GM12878 (cell line): ENCODE measurements around the gene JCHAIN. TPM values are rescaled to one million over a fixed set of nuclear protein-coding genes. Genes with fewer than 3 reads are reported as not detected.

Experiments
- ATAC-seq: fragments of 200-7000 bp; cut with Tn5 transposase; 3 replicates; pipeline ENCODE4 v1.9.1; 2020; ENCODE audit warnings: mild to moderate bottlenecking, moderate library complexity
- BruUV-seq: library from RNA; stranded (reverse); fragments of 400-500 nt; replicated peaks from 2 replicates; lab custom pipeline; 2021; lab: Mats Ljungman, UMichigan
- CTCF ChIA-PET: fragments of 300-600 bp; sonication (Branson Sonifier 250); formaldehyde crosslinking; extraction: SDS; loops from one replicate; lab custom pipeline; 2021; ENCODE audit warnings: inconsistent platforms; lab: Yijun Ruan, JAX
- POLR2A ChIA-PET: fragments of 350-600 bp; formaldehyde crosslinking; extraction: SDS; loops from one replicate; lab custom pipeline; 2021; ENCODE audit warnings: inconsistent platforms; lab: Charles Lee
- RAD21 ChIA-PET: fragments of 300-600 bp; sonication (Branson Sonifier 250); formaldehyde crosslinking; loops from one replicate; lab custom pipeline; 2023; ENCODE audit warnings: antibody characterized with exemption; ENCODE audit not compliant: unreplicated experiment; lab: Charles Lee
- SMC1A ChIA-PET: fragments of 300-600 bp; sonication (Branson Sonifier 250); formaldehyde crosslinking; loops from one replicate; lab custom pipeline; 2023; ENCODE audit not compliant: unreplicated experiment, uncharacterized antibody; lab: Charles Lee
- DNase-seq: peaks from one replicate; pipeline ENCODE4 v3.0.0-alpha.2; 2011; ENCODE audit warnings: low read depth, low spot score
- FAIRE-seq: peaks from 3 replicates; lab custom pipeline; 2011; peaks lifted over from hg19 to GRCh38; lab: Jason Lieb, UNC
- H2AFZ ChIP-seq: 2 replicates; pipeline ENCODE4 v1.6.0; 2011; ENCODE audit warnings: low read depth, low read length, control low read depth; ENCODE audit not compliant: control insufficient read depth
- H3K27ac ChIP-seq: 2 replicates; pipeline ENCODE4 v1.5.1; 2011; ENCODE audit warnings: control low read depth; ENCODE audit not compliant: control insufficient read depth, insufficient read depth
- H3K27me3 ChIP-seq, 2 experiments: replicated peaks in 1 of 2; 2 replicates each; pipeline versions ENCODE4 v1.6.0 to v1.6.1; 2011; ENCODE audit warnings: low read length in 1 of 2; ENCODE audit not compliant: control insufficient read depth in 2 of 2, insufficient read depth in 2 of 2
- H3K36me3 ChIP-seq, 2 experiments: 2 replicates each; pipeline ENCODE4 v1.5.1; 2011; ENCODE audit warnings: low read length in 1 of 2; ENCODE audit not compliant: control insufficient read depth in 2 of 2, insufficient read depth in 2 of 2
- H3K4me1 ChIP-seq: 2 replicates; pipeline ENCODE4 v1.6.1; 2011; ENCODE audit warnings: mild to moderate bottlenecking, low read length, moderate library complexity, mixed read lengths; ENCODE audit not compliant: control insufficient read depth, insufficient read depth
- H3K4me2 ChIP-seq: 2 replicates; pipeline ENCODE4 v1.6.0; 2011; ENCODE audit warnings: control low read depth; ENCODE audit not compliant: control insufficient read depth, insufficient read depth
- H3K4me3 ChIP-seq: fragments of 200-600 bp; sonication (generic); 2 replicates; pipeline ENCODE4 v1.5.1; 2016
- H3K79me2 ChIP-seq: 2 replicates; pipeline ENCODE4 v1.6.0; 2011; ENCODE audit warnings: low read length; ENCODE audit not compliant: control insufficient read depth, insufficient read depth
- H3K9ac ChIP-seq: 2 replicates; pipeline ENCODE4 v1.8.0; 2011; ENCODE audit warnings: low read length, control low read depth, mixed read lengths; ENCODE audit not compliant: control insufficient read depth, insufficient read depth
- H3K9me3 ChIP-seq: replicated peaks from 3 replicates; pipeline ENCODE4 v1.5.1; 2011; ENCODE audit warnings: mild to moderate bottlenecking, low read length; ENCODE audit not compliant: control insufficient read depth, insufficient read depth
- H4K20me1 ChIP-seq: 2 replicates; pipeline ENCODE4 v1.6.0; 2011; ENCODE audit not compliant: control insufficient read depth, insufficient read depth
- BHLHE40 ChIP-seq, 2 experiments: fragments of 450-650 bp in 1 of 2; IDR thresholded peaks; 2 replicates each; pipeline ENCODE4 v1.6.1; 2011 to 2017; ENCODE audit warnings: low read depth in 2 of 2, borderline replicate concordance in 1 of 2, improper control_type of control experiment in 1 of 2, low read length in 1 of 2, mild to moderate bottlenecking in 1 of 2
- CHD4 ChIP-seq: fragments of 200-600 bp; sonication (generic); IDR thresholded peaks from 2 replicates; pipeline ENCODE4 v1.6.1; 2016; ENCODE audit warnings: mild to moderate bottlenecking
- EP300 ChIP-seq, 2 experiments: fragments of 150-350 bp in 1 of 2; IDR thresholded peaks; 2 replicates each; pipeline ENCODE4 v1.6.1; 2011 to 2012; ENCODE audit warnings: low read depth in 2 of 2, low read length in 2 of 2, borderline replicate concordance in 1 of 2, improper control_type of control experiment in 1 of 2, inconsistent platforms in 1 of 2; ENCODE audit not compliant: control insufficient read depth in 1 of 2
- FOXM1 ChIP-seq: IDR thresholded peaks from 2 replicates; pipeline ENCODE4 v1.6.1; 2012; ENCODE audit warnings: low read depth, mild to moderate bottlenecking, inconsistent platforms, low read length, moderate library complexity
- GATAD2B ChIP-seq: fragments of 450-650 bp; conservative IDR thresholded peaks from 2 replicates; pipeline ENCODE4 v1.6.1; 2017; ENCODE audit warnings: low read depth, mild to moderate bottlenecking, moderate library complexity
- HCFC1 ChIP-seq: fragments of 150-350 bp; IDR thresholded peaks from 2 replicates; pipeline ENCODE4 v1.6.1; 2014; ENCODE audit warnings: low read length
- MEF2A ChIP-seq: IDR thresholded peaks from 2 replicates; pipeline ENCODE4 v1.6.1; 2011; ENCODE audit warnings: low read depth, mild to moderate bottlenecking, low read length, moderate library complexity; ENCODE audit not compliant: insufficient read depth
- MYB ChIP-seq: fragments of 150-350 bp; IDR thresholded peaks from 2 replicates; pipeline ENCODE4 v1.6.1; 2014; ENCODE audit warnings: mild to moderate bottlenecking, low read depth, low read length, borderline replicate concordance
- NR2C1 ChIP-seq: fragments of 450-650 bp; IDR thresholded peaks from 2 replicates; pipeline ENCODE4 v1.6.1; 2017; ENCODE audit warnings: antibody characterized with exemption, mild to moderate bottlenecking, moderate library complexity
- NR2C2 ChIP-seq: IDR thresholded peaks from 2 replicates; pipeline ENCODE4 v1.6.1; 2011; ENCODE audit warnings: borderline replicate concordance, low read depth; ENCODE audit not compliant: control insufficient read depth, insufficient read length
- RBBP5 ChIP-seq: fragments of 200-600 bp; sonication (generic); conservative IDR thresholded peaks from 2 replicates; pipeline ENCODE4 v1.6.1; 2016
- SIX5 ChIP-seq: IDR thresholded peaks from 2 replicates; pipeline ENCODE4 v1.6.1; 2011; ENCODE audit warnings: mild to moderate bottlenecking, low read depth, low read length, moderate library complexity; ENCODE audit not compliant: severe bottlenecking
- SREBF2 ChIP-seq: IDR thresholded peaks from 2 replicates; pipeline ENCODE4 v1.6.1; 2012; ENCODE audit warnings: mild to moderate bottlenecking, low read length
- YY1 ChIP-seq: IDR thresholded peaks from 2 replicates; pipeline ENCODE4 v1.6.1; 2011; ENCODE audit warnings: low read depth, mild to moderate bottlenecking, low read length
- ZNF207 ChIP-seq: fragments of 450-650 bp; IDR thresholded peaks from 2 replicates; pipeline ENCODE4 v1.6.1; 2014; ENCODE audit warnings: antibody characterized with exemption, mild to moderate bottlenecking, borderline replicate concordance
- WGBS: methylation state at CpG from one replicate; pipeline ENCODE4 v1.1.6; 2016; ENCODE audit warnings: low lambda C conversion rate; ENCODE audit not compliant: insufficient replicate concordance, insufficient coverage; ENCODE audit errors: missing lambda C conversion rate; 5-methylcytosine and 5-hydroxymethylcytosine counted together
- in situ Hi-C: fragments of 300-500 bp; cut with MboI; formaldehyde crosslinking; loops from 9 replicates; pipeline ENCODE4 v1.14.3; 2018; ENCODE audit warnings: mixed read lengths
- intact Hi-C: fragments of 100-400 bp; cut with micrococcal nuclease; formaldehyde crosslinking; loops from one replicate; pipeline ENCODE4 v1.14.2; 2022; ENCODE audit not compliant: unreplicated experiment
- polyA plus RNA-seq, 11 experiments: library from polyadenylated mRNA; depleted of rRNA in 4 of 11; unstranded in 6 of 11; stranded (reverse) in 5 of 11; fragments of >200 nt; fragmentation: Nextera tagmentation in 4 of 11; fragmentation: Illumina TruSeq in 1 of 11; extraction: Ambion mirVana in 4 of 11; extraction: Trizol in 1 of 11; gene quantifications; 1 replicate in 1 of 11; 2 replicates in 10 of 11; pipeline versions ENCODE4 v1.2.1 to v1.2.3, GENCODE V29; 2011 to 2016; ENCODE audit warnings: inconsistent platforms in 2 of 11, missing spikeins in 2 of 11, low read depth in 1 of 11
- total RNA-seq, 4 experiments: library from RNA; depleted of rRNA in 3 of 4; stranded (reverse); fragments of >200 nt in 3 of 4; fragmentation: Illumina TruSeq in 1 of 4; extraction: Trizol in 1 of 4; gene quantifications; 2 replicates each; pipeline versions ENCODE4 v1.2.1 to v1.2.3, GENCODE V29; 2013 to 2021
- TF ChIP-seq, protein P1 (sequence below): IDR thresholded peaks from 2 replicates; pipeline ENCODE4 v1.6.1; 2011; ENCODE audit warnings: mild to moderate bottlenecking, low read depth, low read length, moderate library complexity; ENCODE audit not compliant: insufficient replicate concordance
- TF ChIP-seq, protein P2 (sequence below): fragments of 450-650 bp; IDR thresholded peaks from 2 replicates; pipeline ENCODE4 v1.6.1; 2017; ENCODE audit warnings: low read depth, mild to moderate bottlenecking, moderate library complexity
- TF ChIP-seq, protein P3 (sequence below): fragments of 450-650 bp; formaldehyde crosslinking; IDR thresholded peaks from 2 replicates; pipeline ENCODE4 v1.4.0; 2020; ENCODE audit warnings: mild to moderate bottlenecking, moderate library complexity

JCHAIN gene
- total and polyA plus RNA-seq, 10 of the 15 experiments (the other 5 are each of a cell fraction or from before 2014, with no cell fraction given), result 188 to 1,045 (median 486) TPM

DNA sequence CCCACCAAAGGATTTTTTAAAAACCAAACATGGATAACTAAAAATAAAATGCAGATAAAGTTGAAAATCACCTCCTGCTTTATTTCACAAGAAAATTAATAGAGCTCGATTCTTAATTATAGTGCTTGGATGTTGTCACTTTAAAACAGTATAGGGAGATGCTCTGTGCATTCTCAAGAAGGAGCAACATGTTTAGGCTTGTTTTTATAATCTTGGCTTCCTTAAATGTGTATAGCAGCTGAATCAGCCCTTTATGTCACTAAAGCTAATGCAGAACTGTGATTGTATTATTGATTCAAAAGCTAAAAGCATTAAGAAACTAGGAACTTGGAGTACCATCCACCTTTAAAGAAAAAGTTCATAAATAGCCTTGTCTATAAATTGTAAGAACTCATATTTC, 35.0 kb upstream of the JCHAIN start:
- no peaks in the 10 kb centered on the region; the same call in 1 of the 2 replicates for H3K4me1 ChIP-seq
- H3K27me3 ChIP-seq, result no peaks in the 10 kb centered on the region
- no peak overlapping the region for H2AFZ ChIP-seq
- no peak overlapping the region for H3K27ac ChIP-seq
- no peak for DNase-seq
- ChIA-PET RAD21 (interaction anchor here (1.0 to 7.1 kb wide), 4 partner anchors 11 to 72 kb away, joined by 3 to 71 read pairs (median 8); partner anchors contain the start of gene UTP3), POLR2A (interaction anchor here (7.8 kb wide), 1 partner anchor 12 kb away, joined by 52 read pairs; the partner anchor contains the start of gene UTP3), CTCF (interaction anchor here (0.7 to 2.5 kb wide), 4 partner anchors 9 to 18 kb away, joined by 3 to 13 read pairs (median 3); partner anchors contain the start of gene UTP3), SMC1A (interaction anchor here (0.7 to 2.2 kb wide), 5 partner anchors 10 to 34 kb away, joined by 3 to 13 read pairs (median 4); partner anchors contain the start of gene UTP3)
- no peak overlapping the region for H3K4me2 ChIP-seq
- no peak for FAIRE-seq
- H4K20me1 ChIP-seq, result no peaks in the 10 kb centered on the region
- no peak overlapping the region for H3K9ac ChIP-seq
- H3K36me3 ChIP-seq, result no peaks in the 10 kb centered on the region
- no peak for ATAC-seq
- intact Hi-C loops, result no loop called here
- H3K9me3 ChIP-seq, result no peaks in the 10 kb centered on the region
- H3K79me2 ChIP-seq, result peaks cover 2% of the 10 kb centered on the region; the same call in 1 of the 2 replicates
- no peak overlapping the region for H3K4me3 ChIP-seq
- in situ Hi-C loops, result no loop called here
- WGBS, result 96% methylated on average over 1 of the region's 1 CpG
- no TSS peak for BruUV-seq
- TF ChIP-seq HCFC1 (no peak), FOXM1 (no peak), EP300 (IDR thresholded peaks at IDR 0.05; ENCODE audit: borderline replicate concordance in 1 of 2, control insufficient read depth in 1 of 2, low read depth in 2 of 2, low read length in 2 of 2) (no peak), YY1 (no peak), NR2C1 (no peak), GATAD2B (no peak), CHD4 (no peak), NR2C2 (no peak), BHLHE40 (IDR thresholded peaks at IDR 0.05; ENCODE audit: borderline replicate concordance in 1 of 2, low read depth in 2 of 2, low read length in 1 of 2) (no peak), MEF2A (no peak), MYB (no peak), SREBF2 (no peak), SIX5 (no peak), ZNF207 (no peak), RBBP5 (no peak)
- TF ChIP-seq, protein P1, sequence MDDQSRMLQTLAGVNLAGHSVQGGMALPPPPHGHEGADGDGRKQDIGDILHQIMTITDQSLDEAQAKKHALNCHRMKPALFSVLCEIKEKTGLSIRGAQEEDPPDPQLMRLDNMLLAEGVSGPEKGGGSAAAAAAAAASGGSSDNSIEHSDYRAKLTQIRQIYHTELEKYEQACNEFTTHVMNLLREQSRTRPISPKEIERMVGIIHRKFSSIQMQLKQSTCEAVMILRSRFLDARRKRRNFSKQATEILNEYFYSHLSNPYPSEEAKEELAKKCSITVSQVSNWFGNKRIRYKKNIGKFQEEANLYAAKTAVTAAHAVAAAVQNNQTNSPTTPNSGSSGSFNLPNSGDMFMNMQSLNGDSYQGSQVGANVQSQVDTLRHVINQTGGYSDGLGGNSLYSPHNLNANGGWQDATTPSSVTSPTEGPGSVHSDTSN, result no peak
- TF ChIP-seq, protein P2, sequence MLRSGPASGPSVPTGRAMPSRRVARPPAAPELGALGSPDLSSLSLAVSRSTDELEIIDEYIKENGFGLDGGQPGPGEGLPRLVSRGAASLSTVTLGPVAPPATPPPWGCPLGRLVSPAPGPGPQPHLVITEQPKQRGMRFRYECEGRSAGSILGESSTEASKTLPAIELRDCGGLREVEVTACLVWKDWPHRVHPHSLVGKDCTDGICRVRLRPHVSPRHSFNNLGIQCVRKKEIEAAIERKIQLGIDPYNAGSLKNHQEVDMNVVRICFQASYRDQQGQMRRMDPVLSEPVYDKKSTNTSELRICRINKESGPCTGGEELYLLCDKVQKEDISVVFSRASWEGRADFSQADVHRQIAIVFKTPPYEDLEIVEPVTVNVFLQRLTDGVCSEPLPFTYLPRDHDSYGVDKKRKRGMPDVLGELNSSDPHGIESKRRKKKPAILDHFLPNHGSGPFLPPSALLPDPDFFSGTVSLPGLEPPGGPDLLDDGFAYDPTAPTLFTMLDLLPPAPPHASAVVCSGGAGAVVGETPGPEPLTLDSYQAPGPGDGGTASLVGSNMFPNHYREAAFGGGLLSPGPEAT, result no peak
- TF ChIP-seq, protein P3, sequence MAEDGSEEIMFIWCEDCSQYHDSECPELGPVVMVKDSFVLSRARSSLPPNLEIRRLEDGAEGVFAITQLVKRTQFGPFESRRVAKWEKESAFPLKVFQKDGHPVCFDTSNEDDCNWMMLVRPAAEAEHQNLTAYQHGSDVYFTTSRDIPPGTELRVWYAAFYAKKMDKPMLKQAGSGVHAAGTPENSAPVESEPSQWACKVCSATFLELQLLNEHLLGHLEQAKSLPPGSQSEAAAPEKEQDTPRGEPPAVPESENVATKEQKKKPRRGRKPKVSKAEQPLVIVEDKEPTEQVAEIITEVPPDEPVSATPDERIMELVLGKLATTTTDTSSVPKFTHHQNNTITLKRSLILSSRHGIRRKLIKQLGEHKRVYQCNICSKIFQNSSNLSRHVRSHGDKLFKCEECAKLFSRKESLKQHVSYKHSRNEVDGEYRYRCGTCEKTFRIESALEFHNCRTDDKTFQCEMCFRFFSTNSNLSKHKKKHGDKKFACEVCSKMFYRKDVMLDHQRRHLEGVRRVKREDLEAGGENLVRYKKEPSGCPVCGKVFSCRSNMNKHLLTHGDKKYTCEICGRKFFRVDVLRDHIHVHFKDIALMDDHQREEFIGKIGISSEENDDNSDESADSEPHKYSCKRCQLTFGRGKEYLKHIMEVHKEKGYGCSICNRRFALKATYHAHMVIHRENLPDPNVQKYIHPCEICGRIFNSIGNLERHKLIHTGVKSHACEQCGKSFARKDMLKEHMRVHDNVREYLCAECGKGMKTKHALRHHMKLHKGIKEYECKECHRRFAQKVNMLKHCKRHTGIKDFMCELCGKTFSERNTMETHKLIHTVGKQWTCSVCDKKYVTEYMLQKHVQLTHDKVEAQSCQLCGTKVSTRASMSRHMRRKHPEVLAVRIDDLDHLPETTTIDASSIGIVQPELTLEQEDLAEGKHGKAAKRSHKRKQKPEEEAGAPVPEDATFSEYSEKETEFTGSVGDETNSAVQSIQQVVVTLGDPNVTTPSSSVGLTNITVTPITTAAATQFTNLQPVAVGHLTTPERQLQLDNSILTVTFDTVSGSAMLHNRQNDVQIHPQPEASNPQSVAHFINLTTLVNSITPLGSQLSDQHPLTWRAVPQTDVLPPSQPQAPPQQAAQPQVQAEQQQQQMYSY (CRISPR knock-in tag), result no peak
